ENCODE data around the gene C1QL2.

The C1QL2 gene

DNA sequence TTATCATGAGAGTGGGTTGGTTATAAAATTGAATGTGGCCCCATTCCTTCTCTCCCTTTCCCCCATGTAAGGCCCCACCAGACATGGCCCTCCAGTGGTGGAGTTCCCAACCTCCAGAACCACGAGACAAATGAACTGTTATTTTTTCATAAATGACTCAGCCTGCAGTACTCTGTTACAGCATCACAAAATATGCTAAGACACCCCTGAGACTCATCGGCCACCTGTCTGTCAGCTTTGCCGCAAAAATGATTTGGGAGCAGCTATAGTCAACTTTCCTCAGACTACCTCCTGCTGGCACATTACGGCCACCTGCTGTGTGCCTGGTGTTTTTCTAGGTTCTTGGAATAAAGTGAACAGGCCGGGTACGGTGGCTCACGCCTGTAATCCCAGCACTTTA is 21.4 kb upstream of the C1QL2 start:
- in situ Hi-C loops (cut with MboI; ENCODE audit: low sequenced_read_pairs) = no loop called here

- in situ Hi-C loops (cut with MboI; ENCODE audit: low sequenced_read_pairs) = no loop called here
Measured at GRCh38 chr2:119179202-119179601, 20.7 kb upstream of the C1QL2 start.

GRCh38 chr2:119178776-119179175 is 20.2 kb upstream of the C1QL2 start:
- in situ Hi-C loops (cut with MboI; ENCODE audit: low sequenced_read_pairs) = no loop called here

DNA sequence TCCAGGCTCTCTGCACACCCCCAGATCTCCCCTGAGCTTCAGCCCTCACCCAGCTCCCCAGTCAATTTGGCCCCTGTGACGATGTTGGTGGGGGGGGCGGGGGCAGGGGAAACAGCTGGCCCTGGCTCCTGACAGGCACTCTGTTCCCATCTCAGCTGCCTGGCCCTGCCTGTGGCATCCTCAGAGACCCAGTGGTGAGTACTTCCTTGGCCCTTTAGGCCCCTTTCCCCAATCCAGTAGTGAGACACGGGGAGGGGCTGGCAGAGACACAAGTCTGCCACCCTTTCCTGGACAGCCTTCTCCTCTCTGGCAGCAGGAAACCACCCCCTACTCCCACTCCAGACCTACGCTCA is 19.3 kb upstream of the C1QL2 start:
- in situ Hi-C loops (cut with MboI; ENCODE audit: low sequenced_read_pairs) = no loop called here

DNA sequence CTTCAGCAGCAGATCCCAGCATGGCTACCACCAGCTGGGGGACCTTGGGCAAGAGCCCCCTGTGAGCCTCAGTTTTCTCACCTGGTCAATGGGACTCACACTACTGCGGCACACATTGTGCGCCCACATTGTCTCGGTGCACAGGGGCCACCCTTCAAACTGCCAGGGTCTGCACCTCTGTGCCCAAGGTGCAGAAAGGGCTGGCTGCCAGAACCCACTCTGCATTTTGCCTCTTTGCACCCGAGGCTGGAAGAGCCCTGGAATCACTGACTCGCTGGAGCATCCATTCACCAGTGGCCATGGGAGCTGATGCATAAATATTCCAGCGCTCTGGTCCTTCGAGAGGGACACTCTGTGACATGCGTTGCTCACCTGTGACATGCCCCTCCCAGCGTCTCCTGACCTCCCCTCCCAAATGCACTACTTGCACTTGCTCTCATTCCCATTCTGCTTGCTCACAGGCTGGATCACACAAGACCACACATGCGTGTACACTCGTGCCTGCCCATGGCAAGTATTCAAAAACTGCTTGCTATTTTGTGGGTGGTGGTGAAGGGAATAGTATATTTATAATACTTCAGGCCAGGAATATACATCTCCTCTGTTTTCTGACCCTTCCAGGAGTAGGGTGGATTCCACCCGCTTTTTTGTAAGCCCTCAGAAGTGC is 18.8 kb upstream of the C1QL2 start:
- in situ Hi-C loops (cut with MboI; ENCODE audit: low sequenced_read_pairs) = no loop called here

DNA sequence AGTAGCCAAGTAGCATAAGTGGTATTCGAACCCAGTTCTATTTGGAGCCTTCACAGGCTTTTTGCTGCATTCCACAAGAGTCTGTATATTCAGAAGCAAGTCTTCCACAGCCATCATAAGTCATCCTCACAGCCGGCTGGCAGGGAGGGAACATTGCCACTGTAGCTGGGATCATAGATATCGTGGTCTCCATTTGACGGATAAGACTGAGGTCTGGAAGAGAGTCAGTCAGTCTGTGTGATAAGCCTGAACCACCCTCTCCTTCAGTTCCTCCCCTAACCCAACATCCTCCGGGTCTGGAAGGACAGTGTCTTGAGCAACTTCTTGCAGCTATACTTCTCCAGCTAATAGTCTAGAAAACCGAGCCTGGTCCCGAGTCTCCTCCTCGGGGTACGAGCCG is 17.0 kb upstream of the C1QL2 start:
- in situ Hi-C loops (cut with MboI; ENCODE audit: low sequenced_read_pairs) = no loop called here

GRCh38 chr2:119174993-119175347 is 16.4 kb upstream of the C1QL2 start:
- in situ Hi-C loops (cut with MboI; ENCODE audit: low sequenced_read_pairs) = no loop called here

- in situ Hi-C loops (cut with MboI; ENCODE audit: low sequenced_read_pairs) = no loop called here
Measured at GRCh38 chr2:119174216-119174992, 15.9 kb upstream of the C1QL2 start.

DNA sequence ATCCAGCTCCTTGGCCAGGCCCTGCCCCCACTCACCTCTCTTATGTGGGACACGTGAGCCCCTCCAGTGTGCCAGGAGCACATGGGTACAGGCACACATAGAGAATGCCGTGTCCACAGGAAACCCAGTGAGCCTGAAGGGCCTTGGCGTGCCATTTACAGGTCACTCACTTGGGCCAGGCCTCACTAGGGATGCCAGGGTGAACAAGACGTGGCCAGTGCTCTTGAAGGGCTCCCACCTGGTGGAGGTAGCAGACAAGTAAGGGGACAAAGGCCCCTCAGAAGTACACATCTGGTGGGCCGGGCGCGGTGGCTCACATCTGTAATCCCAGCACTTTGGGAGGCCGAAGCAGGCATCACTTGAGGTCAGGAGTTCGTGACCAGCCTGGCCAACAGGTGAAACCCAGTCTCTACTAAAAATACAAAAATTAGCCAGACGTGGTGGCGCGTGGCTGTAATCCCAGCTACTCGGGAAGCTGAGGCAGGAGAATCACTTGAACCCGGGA is 15.1 kb upstream of the C1QL2 start:
- in situ Hi-C loops (cut with MboI; ENCODE audit: low sequenced_read_pairs) = no loop called here

DNA sequence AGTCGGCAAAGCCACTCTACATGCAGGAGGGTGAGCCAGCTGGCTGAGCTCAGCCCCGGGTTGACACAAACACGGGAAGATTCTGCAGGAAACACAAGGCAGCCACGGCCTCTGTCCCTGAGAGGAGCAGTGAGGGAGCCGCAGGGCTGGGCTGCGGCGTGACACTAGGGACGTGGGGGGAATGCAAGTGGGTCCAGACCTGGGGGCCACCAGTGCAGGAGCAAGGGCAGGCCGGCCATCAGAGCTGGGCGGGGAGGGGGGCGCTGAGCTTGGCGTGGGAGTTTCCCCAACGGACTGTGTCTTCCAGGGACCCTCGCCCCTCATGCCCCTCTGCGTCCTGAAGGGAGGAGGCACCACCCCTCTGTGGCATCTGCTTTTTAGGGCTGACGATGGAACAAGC is 12.0 kb upstream of the C1QL2 start:
- in situ Hi-C loops (cut with MboI; ENCODE audit: low sequenced_read_pairs) = no loop called here

DNA sequence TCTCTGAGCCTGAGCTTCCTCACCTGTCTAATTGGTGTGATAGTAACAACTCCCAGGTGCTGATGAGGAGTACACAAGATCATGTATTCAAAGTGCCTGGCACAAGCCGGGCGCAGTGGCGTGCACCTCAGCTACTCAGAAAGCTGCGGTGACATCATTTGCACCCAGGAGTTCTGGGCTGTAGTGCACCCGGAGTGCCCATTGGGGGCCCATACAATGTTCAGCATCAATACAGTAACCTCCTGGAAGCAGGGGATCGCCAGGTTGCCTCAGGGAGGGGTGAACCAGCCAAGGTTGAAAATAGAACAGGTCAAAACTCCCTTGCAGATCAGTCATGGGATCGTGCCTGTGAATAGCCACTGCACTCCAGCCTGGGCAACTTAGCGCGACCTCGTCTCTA is 11.2 kb upstream of the C1QL2 start:
- in situ Hi-C loops (cut with MboI; ENCODE audit: low sequenced_read_pairs) = no loop called here

DNA sequence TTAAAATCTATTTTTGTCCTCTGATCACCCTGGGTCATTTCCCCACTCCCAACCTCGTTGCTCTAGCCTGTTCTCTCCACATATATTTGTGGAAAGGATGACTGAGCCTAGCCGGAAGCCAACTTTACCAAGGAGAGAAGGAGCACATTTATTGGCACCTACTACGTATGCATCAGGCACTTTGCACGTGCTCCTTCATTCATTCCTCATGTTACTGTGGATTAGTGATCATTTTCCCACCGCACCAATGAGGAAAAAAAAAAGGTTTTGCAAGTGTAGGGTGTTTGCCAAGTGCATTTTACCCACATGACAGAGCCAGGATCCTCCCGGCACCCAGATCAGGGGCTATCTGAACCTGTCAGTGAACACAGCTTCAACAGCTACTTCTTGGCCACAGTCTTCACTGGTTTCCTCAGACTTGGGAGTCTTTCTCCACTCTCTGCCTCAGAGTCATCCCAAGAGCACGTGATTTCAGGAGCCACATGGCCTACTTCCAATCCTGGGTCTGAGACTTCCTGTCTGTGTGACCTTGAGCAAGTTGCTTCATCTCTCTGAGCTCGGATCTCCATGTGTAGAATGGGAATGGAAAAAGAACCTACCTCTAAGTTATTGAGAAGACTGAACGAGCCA is 1.9 kb upstream of the C1QL2 start:
- in situ Hi-C loops (cut with MboI; ENCODE audit: low sequenced_read_pairs) = no loop called here

GRCh38 chr2:119157850-119158511 is 570 bp downstream of the C1QL2 start:
- in situ Hi-C loops (cut with MboI; ENCODE audit: low sequenced_read_pairs) = no loop called here

GRCh38 chr2:119156891-119157773 is 1.4 kb downstream of the C1QL2 start:
- in situ Hi-C loops (cut with MboI; ENCODE audit: low sequenced_read_pairs) = no loop called here

GRCh38 chr2:119156105-119156890 is 2.3 kb downstream of the C1QL2 start:
- in situ Hi-C loops (cut with MboI; ENCODE audit: low sequenced_read_pairs) = no loop called here

- in situ Hi-C loops (cut with MboI; ENCODE audit: low sequenced_read_pairs) = no loop called here
Measured at GRCh38 chr2:119155633-119156032, 2.9 kb downstream of the C1QL2 start.

DNA sequence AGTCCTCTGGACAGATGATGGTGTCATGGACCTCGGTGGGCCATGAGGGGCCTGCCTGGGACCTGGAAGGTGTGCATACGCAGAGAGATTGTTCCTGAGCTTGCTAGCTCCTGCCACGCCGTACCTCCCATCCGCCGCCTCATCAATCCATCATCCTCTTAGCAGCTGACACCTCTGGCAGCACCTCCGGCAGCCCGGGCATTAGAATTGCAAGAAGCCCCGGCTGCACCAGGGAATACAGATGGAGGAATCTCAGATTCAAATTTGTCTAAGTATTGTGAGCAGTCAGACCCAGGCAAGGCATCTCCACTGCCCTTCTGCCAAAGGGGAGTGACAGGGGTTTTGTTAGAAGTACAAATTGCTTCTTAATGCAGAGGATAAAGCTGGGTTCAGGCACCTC is 4.5 kb downstream of the C1QL2 start:
- in situ Hi-C loops (cut with MboI; ENCODE audit: low sequenced_read_pairs) = no loop called here

- in situ Hi-C loops (cut with MboI; ENCODE audit: low sequenced_read_pairs) = no loop called here
Measured at GRCh38 chr2:119149611-119150010, 8.9 kb downstream of the C1QL2 start.

DNA sequence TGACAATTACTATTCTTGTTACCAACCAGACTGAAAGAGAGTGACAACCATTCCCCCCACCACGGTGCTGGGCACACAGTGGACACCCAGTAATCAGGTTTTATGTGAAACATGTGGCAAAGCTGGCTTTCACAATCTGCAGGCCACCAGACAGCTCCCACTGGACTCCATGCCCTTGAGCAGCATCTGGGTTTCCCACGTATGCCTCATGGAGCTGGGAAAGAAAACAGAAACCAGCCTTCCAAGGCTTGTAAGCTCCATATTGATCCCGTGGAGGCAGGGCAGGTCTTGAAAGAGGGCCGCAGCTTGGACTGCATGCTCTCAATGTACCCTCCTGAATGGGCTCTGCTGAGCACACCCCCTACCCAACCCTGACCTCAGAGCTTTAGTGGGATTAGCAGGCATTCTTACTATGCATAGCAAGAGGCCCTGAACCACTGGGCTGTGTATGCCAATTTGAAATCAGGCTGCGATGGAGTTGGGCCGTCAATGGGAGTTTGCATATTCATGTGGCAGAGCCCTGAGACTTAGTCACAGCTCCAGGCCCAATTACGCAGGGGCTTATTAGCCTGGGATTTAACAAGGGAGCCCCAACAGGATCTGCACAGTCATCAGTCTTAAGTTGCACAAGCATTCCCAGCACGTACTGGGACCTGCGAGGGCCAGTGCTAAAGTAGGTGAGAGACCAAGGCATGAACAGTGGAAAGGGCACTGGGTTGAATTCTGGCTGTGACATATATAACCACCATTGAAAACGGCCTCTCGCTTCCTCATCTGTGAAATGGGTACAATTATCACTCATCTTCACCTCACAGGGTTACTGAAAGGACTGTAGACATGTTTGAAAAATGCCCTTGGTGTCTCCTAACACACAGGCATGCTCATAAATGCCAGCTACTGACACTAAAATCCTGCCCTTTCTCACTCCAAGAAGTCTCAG is 10.5 kb downstream of the C1QL2 start:
- in situ Hi-C loops (cut with MboI; ENCODE audit: low sequenced_read_pairs) = no loop called here

Data from HL-60/S4 (cell line).